HCT116 (cell line): ENCODE data around the gene PELI1.

ENCODE experiments used
- EGR1 ChIP-seq: IDR thresholded peaks from 2 replicates; pipeline ENCODE4 v1.6.1; 2012; ENCODE audit warnings: low read depth
- EZH2 ChIP-seq: fragments of 200-600 bp; sonication (generic); IDR thresholded peaks from 2 replicates; pipeline ENCODE4 v1.6.1; 2017; ENCODE audit warnings: antibody characterized with exemption, mixed run types
- EZH2phosphoT487 ChIP-seq: fragments of 200-600 bp; IDR thresholded peaks from 2 replicates; pipeline ENCODE4 v1.6.1; 2018; ENCODE audit warnings: antibody characterized with exemption, borderline replicate concordance
- FOSL1 ChIP-seq: IDR thresholded peaks from 2 replicates; pipeline ENCODE4 v1.6.1; 2012; ENCODE audit warnings: low read depth
- POLR2A ChIP-seq: IDR thresholded peaks from 2 replicates; pipeline ENCODE4 v1.7.0; 2011; ENCODE audit warnings: borderline replicate concordance; ENCODE audit not compliant: insufficient read depth, insufficient read length; ENCODE audit errors: extremely low read depth
- POLR2AphosphoS5 ChIP-seq: IDR thresholded peaks from 2 replicates; pipeline ENCODE4 v1.6.1; 2011; ENCODE audit warnings: mild to moderate bottlenecking, low read depth, low read length, moderate library complexity
- RAD21 ChIP-seq: IDR thresholded peaks from 2 replicates; pipeline ENCODE4 v1.6.1; 2012; ENCODE audit warnings: low read depth, mild to moderate bottlenecking
- SIN3A ChIP-seq: IDR thresholded peaks from 2 replicates; pipeline ENCODE4 v1.6.1; 2012; ENCODE audit warnings: low read depth
- SP1 ChIP-seq: IDR thresholded peaks from 2 replicates; pipeline ENCODE4 v1.6.1; 2012; ENCODE audit warnings: low read depth
- SRF ChIP-seq: IDR thresholded peaks from 2 replicates; pipeline ENCODE4 v1.6.1; 2012; ENCODE audit warnings: low read depth
- TCF7L2 ChIP-seq: IDR thresholded peaks from 2 replicates; pipeline ENCODE4 v1.7.0; 2011; ENCODE audit warnings: borderline replicate concordance, inconsistent platforms; ENCODE audit not compliant: insufficient read depth, insufficient read length; ENCODE audit errors: extremely low read depth
- ZBTB33 ChIP-seq: IDR thresholded peaks from 2 replicates; pipeline ENCODE4 v1.6.1; 2011; ENCODE audit warnings: mild to moderate bottlenecking, low read length, moderate library complexity; ENCODE audit not compliant: insufficient replicate concordance; ENCODE audit errors: extremely low read depth
- TF ChIP-seq, protein P1 (sequence below), 3 experiments: fragments of 200-600 bp in 1 of 3; sonication (generic) in 1 of 3; IDR thresholded peaks in 2 of 3; conservative IDR thresholded peaks in 1 of 3; 2 replicates each; pipeline ENCODE4 v1.5.1; 2012 to 2017; ENCODE audit warnings: low read depth in 2 of 3, low read length in 2 of 3, antibody characterized with exemption in 1 of 3, borderline replicate concordance in 1 of 3, control low read depth in 1 of 3, mild to moderate bottlenecking in 1 of 3, mixed read lengths in 1 of 3, mixed run types in 1 of 3, moderate library complexity in 1 of 3; ENCODE audit not compliant: insufficient read depth in 1 of 3
- TF ChIP-seq, protein P2 (sequence below): IDR thresholded peaks from 2 replicates; pipeline ENCODE4 v1.6.1; 2012

- TF ChIP-seq EGR1 (no peak), SRF (no peak), SIN3A (no peak), TCF7L2 (no peak), POLR2A (no peak), RAD21 (no peak), ZBTB33 (no peak), POLR2AphosphoS5 (no peak), EZH2 (no peak), FOSL1 (no peak), EZH2phosphoT487 (no peak), SP1 (no peak)
- TF ChIP-seq, protein P1, sequence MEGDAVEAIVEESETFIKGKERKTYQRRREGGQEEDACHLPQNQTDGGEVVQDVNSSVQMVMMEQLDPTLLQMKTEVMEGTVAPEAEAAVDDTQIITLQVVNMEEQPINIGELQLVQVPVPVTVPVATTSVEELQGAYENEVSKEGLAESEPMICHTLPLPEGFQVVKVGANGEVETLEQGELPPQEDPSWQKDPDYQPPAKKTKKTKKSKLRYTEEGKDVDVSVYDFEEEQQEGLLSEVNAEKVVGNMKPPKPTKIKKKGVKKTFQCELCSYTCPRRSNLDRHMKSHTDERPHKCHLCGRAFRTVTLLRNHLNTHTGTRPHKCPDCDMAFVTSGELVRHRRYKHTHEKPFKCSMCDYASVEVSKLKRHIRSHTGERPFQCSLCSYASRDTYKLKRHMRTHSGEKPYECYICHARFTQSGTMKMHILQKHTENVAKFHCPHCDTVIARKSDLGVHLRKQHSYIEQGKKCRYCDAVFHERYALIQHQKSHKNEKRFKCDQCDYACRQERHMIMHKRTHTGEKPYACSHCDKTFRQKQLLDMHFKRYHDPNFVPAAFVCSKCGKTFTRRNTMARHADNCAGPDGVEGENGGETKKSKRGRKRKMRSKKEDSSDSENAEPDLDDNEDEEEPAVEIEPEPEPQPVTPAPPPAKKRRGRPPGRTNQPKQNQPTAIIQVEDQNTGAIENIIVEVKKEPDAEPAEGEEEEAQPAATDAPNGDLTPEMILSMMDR (IDR thresholded peaks at IDR 0.05 in 2 of 3, conservative IDR thresholded peaks at IDR 0.05 in 1 of 3; ENCODE audit: borderline replicate concordance in 1 of 3, insufficient read depth in 1 of 3, low read depth in 2 of 3, low read length in 2 of 3): no peak
- TF ChIP-seq, protein P2, sequence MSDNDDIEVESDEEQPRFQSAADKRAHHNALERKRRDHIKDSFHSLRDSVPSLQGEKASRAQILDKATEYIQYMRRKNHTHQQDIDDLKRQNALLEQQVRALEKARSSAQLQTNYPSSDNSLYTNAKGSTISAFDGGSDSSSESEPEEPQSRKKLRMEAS: no peak
Measured at GRCh38 chr2:64114912-64115277, 29.3 kb downstream of the PELI1 start.
